Nephron progenitor cell (in vitro differentiated cells): Measurements from ENCODE around the gene PPP1R2.
"Not testable (repeated sequence)": the region's sequence is repeated elsewhere in the genome, so short reads cannot be mapped to it uniquely, and the experiment has no call there.

Source experiments
- DNase-seq: peaks from one replicate; pipeline ENCODE4 v3.0.0; 2021
- H3K27ac Mint-ChIP-seq: 2 replicates; pipeline ENCODE4 v1.8.0; 2021; ENCODE audit warnings: mild to moderate bottlenecking, moderate library complexity, mixed read lengths
- H3K27me3 Mint-ChIP-seq: 2 replicates; pipeline ENCODE4 v1.8.0; 2021; ENCODE audit warnings: mild to moderate bottlenecking, low read depth, mixed read lengths; ENCODE audit not compliant: poor library complexity
- H3K36me3 Mint-ChIP-seq: 2 replicates; pipeline ENCODE4 v1.8.0; 2021; ENCODE audit warnings: low read depth, mixed read lengths
- H3K4me1 Mint-ChIP-seq: 2 replicates; pipeline ENCODE4 v1.8.0; 2021; ENCODE audit warnings: mixed read lengths
- H3K4me3 Mint-ChIP-seq: 2 replicates; pipeline ENCODE4 v1.8.0; 2021; ENCODE audit warnings: mild to moderate bottlenecking, moderate library complexity, mixed read lengths
- H3K9me3 Mint-ChIP-seq: 2 replicates; pipeline ENCODE4 v1.8.0; 2021; ENCODE audit warnings: mild to moderate bottlenecking, moderate library complexity, mixed read lengths
- TF ChIP-seq, protein P1 (sequence below): fragments of 200-600 bp; sonication (generic); IDR thresholded peaks from 2 replicates; pipeline ENCODE4 v1.5.0; 2021; ENCODE audit warnings: antibody characterized with exemption

The PPP1R2 gene

DNA sequence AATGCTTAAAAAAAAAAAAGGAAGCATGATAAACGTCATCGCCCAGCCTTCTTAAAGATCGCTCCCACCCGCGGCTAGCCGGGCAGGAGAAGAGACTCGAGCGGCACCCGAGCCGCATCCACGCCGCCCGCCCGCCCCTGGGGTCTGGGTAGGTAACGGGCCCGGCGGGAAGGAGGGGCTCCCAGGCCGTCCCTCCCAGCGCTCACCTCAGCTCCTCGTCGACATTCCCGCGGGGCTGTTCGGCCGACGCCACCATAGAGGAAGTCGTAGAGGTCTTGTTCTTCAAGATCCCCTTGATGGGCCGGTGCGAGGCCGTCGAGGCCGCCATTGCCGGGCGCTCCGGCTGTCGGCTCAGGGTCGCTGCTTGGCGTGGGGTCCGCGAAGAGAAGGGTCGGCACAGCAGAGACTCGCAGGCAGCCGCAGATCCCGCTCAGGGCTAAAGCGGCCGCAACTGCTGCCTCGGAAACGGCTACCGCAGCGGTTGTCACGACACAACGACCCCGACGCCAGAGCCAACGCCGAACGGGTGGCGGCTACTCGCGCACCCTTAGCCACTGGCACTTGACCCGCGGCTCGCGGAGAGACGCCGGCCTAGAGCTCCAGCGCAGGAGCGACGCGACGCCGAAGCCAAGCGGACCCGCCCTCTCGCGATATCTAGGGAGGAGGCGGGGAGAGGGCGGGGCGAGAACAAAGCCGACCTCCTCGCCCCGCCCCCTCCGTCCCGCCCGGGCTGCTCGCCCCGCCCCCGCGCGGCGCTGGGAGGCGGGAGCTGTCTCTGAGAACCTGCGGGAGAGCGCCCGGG, at the start of gene PPP1R2:
Gene PPP1R2 (minus strand): TSS at position 628 of the 802 bp plus-strand sequence. CDS start 300 bp downstream, at position 328.
- Mint-ChIP-seq H3K4me1 (peaks cover 58% of the 10 kb centered on the region), H3K27me3 (peaks cover 18% of the 10 kb centered on the region), H3K9me3 (no peaks in the 10 kb centered on the region), H3K27ac (peak within 1 kb of the TSS; percentile 87), H3K4me3 (peak within 1 kb of the TSS; percentile 87), H3K36me3 (no peaks in the 10 kb centered on the region)
- TF ChIP-seq, protein P1, sequence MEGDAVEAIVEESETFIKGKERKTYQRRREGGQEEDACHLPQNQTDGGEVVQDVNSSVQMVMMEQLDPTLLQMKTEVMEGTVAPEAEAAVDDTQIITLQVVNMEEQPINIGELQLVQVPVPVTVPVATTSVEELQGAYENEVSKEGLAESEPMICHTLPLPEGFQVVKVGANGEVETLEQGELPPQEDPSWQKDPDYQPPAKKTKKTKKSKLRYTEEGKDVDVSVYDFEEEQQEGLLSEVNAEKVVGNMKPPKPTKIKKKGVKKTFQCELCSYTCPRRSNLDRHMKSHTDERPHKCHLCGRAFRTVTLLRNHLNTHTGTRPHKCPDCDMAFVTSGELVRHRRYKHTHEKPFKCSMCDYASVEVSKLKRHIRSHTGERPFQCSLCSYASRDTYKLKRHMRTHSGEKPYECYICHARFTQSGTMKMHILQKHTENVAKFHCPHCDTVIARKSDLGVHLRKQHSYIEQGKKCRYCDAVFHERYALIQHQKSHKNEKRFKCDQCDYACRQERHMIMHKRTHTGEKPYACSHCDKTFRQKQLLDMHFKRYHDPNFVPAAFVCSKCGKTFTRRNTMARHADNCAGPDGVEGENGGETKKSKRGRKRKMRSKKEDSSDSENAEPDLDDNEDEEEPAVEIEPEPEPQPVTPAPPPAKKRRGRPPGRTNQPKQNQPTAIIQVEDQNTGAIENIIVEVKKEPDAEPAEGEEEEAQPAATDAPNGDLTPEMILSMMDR = no peak
- DNase-seq = peak; percentile 96

DNA sequence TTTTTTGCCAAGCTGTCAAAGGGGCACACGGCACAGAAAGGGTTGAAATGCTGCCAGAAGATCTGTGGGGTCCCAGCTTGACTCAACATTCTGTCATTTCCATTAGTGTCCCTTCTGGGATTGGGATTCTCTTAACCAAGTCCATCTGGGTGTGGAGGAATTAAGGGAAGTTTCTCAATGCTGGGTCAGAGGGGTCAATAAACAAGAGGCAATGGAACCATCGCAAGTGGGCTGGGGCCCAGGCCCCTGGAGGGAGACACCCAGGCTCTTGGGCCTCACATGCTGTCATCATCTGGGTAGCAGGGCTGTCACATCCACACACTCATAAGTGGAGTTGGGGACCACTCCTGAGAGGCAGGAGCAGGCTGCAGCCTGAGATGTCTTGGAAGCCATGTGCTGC, 48.7 kb upstream of the PPP1R2 start:
- Mint-ChIP-seq H3K4me3 (no peak overlapping the region), H3K4me1 (no peaks in the 10 kb centered on the region), H3K27ac (no peak overlapping the region), H3K36me3 (no peaks in the 10 kb centered on the region), H3K27me3 (peaks cover 17% of the 10 kb centered on the region), H3K9me3 (no peaks in the 10 kb centered on the region)
- no peak for DNase-seq
- TF ChIP-seq, protein P1 = no peak

DNA sequence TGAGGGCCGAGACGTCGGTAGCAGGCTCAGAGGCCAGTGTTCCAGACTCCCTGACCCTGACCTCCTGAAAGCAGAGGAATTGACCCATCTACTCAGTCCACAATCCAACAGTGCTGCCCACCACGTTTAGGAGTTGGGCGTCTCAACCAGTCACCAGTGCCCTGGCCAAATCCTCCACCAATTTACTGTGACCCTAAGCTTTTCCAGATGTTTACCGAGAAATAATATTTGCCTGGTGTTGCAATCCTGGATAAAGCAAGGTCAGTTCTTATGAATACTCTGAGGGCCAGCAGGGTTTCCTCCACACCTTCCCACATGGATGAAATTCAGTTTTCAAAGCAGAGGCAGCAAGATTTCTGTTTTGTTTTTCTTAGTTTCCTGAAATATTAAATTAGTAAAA, 48.1 kb upstream of the PPP1R2 start:
- no peak overlapping the region for H3K4me3 Mint-ChIP-seq
- H3K27me3 Mint-ChIP-seq = peaks cover 17% of the 10 kb centered on the region
- H3K36me3 Mint-ChIP-seq = no peaks in the 10 kb centered on the region
- TF ChIP-seq, protein P1 = no peak
- no peaks in the 10 kb centered on the region for H3K9me3 Mint-ChIP-seq
- no peak overlapping the region for H3K27ac Mint-ChIP-seq
- H3K4me1 Mint-ChIP-seq = no peaks in the 10 kb centered on the region
- DNase-seq = no peak

DNA sequence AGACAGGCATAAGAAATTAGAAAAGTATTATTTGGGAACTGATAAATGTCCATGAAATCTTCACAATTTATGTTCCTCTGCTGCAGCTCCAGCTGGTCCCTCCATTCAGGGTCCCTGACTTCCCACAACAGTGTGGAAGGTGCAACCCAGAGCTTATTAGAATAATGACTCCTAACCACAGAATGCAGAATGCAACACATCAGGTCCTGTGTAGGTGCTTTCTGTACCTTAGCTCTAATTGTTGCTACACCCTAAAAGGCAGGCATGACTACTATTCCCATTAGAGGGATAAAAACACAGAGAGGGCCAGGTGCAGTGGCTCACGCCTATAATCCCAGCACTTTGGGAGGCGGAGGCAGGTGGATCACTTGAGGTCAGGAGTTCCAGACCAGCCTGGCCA, 47.3 kb upstream of the PPP1R2 start:
- H3K4me3 Mint-ChIP-seq, DNase-seq, H3K36me3 Mint-ChIP-seq, H3K9me3 Mint-ChIP-seq, H3K27ac Mint-ChIP-seq, H3K4me1 Mint-ChIP-seq: not testable (repeated sequence)
- peaks cover 14% of the 10 kb centered on the region for H3K27me3 Mint-ChIP-seq

DNA sequence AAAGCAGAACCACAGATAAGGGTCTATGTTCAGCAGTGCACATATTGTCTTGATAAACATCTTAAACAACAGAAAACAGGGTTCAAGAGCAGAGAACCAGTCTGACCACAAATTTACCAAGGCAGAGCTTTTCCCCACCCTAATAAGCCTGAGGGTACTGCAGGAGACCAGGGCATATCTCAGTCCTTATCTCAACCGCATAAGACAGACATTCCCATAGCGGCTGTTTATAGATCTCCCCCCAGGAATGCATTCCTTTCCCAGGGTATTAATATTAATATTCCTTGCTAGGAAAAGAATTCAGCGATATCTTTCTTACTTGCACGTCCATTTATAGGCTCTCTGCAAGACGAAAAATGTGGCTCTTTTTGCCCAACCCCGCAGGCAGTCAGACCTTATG, 46.7 kb upstream of the PPP1R2 start:
- peaks cover 14% of the 10 kb centered on the region for H3K27me3 Mint-ChIP-seq
- H3K4me3 Mint-ChIP-seq, H3K4me1 Mint-ChIP-seq, H3K27ac Mint-ChIP-seq, DNase-seq, H3K36me3 Mint-ChIP-seq, H3K9me3 Mint-ChIP-seq: not testable (repeated sequence)

DNA sequence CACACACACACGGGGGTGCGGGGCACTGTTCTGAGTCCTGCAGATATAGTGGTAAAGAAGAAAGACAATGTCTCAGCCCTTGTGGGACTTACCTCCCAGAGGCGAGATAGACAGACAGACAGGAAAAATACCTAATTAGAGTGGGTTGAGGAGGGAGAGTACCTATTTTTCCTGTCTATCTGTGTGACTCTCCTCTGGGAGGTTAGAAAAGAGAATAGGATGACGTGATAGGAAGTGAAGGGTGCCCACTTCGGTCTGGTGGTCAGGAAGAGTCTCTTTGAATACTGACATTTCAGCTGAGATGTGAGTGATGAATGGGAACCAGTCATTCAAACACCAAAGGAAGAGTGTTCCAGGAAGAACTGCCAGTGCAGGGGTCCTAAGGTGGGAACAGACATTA, 44.7 kb upstream of the PPP1R2 start:
- peaks cover 17% of the 10 kb centered on the region for H3K4me1 Mint-ChIP-seq
- DNase-seq = no peak
- no peaks in the 10 kb centered on the region for H3K36me3 Mint-ChIP-seq
- no peak overlapping the region for H3K4me3 Mint-ChIP-seq
- peaks cover 11% of the 10 kb centered on the region for H3K27me3 Mint-ChIP-seq
- H3K27ac Mint-ChIP-seq = no peak overlapping the region
- TF ChIP-seq, protein P1 = no peak
- H3K9me3 Mint-ChIP-seq = no peaks in the 10 kb centered on the region

DNA sequence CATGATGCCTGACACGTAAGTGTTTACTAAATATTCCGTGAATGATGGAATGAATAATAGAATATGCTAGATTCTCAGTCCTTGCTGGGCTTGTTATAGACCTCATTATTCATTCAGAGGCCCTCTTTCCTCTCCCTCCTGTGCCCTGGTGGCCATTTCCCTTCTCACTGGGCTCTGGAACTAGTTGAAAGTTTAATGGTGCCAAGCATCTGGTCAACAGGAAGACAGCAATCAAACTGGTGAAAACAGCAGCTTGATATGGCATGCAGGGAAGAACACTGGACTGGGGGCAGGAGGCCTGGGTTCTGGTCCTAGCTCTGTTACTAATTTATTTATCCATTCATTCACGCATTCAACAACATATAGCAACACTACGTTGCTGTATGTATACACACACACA, 44.3 kb upstream of the PPP1R2 start:
- Mint-ChIP-seq H3K27ac (no peak overlapping the region), H3K9me3 (no peaks in the 10 kb centered on the region), H3K27me3 (peaks cover 11% of the 10 kb centered on the region), H3K4me1 (peaks cover 17% of the 10 kb centered on the region), H3K4me3 (no peak overlapping the region), H3K36me3 (no peaks in the 10 kb centered on the region)
- TF ChIP-seq, protein P1 = no peak
- DNase-seq = no peak
